ENCODE measurements around the gene HHAT.
"Not testable (repeated sequence)": the region's sequence is repeated elsewhere in the genome, so short reads cannot be mapped to it uniquely, and the experiment has no call there.

HHAT gene

DNA sequence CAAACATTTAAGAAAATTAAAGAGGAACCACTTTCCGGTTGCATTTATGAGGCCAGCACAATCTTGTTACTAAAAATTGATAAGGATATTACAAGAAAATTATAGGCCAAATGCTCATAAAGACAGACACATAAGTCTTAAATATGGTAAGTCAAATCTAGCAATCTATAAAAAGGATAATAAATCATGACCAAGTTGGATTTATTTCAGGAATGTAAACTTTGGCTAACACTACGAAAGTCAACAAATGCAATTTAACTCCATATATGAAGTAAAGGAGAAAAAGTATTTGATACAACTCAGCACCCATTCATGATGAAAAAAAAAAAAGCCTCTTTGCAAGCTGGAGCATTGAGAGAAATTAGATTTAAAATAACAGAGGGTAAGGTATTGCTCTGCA lies 6.3 kb downstream of the HHAT start:
- Histone ChIP-seq H3K4me3 (ENCODE audit: extremely low read depth, insufficient read depth, low read length, poor library complexity, severe bottlenecking) (no peak overlapping the region), H3K36me3 (ENCODE audit: control insufficient read depth, insufficient read depth, low read length) (no peaks in the 10 kb centered on the region), H3K27ac (ENCODE audit: low read depth, low read length, severe bottlenecking) (no peak overlapping the region), H3K4me1 (ENCODE audit: control insufficient read depth, insufficient read depth, low read length, poor library complexity, severe bottlenecking) (no peaks in the 10 kb centered on the region), H3K9me3 (ENCODE audit: control insufficient read depth, low read length) (no peaks in the 10 kb centered on the region)
- no CpG with 5 or more reads among the region's 2 CpGs for WGBS, 2 experiments (ENCODE audit: insufficient coverage in 2 of 2)

DNA sequence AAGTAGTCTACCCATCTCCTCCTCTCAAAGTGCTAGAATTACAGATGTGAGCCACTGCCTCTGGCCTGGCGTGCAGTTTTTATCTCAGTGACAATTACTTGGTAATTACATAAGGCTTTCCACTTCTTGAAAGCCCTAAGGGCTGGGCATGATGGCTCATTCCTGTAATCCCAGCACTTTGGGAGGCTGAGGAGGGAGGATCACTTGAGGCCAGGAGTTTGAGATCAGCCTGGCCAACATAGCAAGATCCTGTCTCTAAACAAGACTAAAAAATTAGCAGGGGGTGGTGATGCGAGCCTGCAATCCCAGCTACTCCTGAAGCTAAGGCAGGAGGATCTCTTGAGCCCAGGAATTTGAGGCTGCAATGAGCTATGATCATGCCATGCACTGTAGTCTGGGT lies 7.7 kb downstream of the HHAT start:
- H3K9me3 ChIP-seq (ENCODE audit: control insufficient read depth, low read length), result no peaks in the 10 kb centered on the region
- H3K27ac ChIP-seq (ENCODE audit: low read depth, low read length, severe bottlenecking), result no peak overlapping the region
- no peaks in the 10 kb centered on the region for H3K36me3 ChIP-seq (ENCODE audit: control insufficient read depth, insufficient read depth, low read length)
- no peaks in the 10 kb centered on the region for H3K4me1 ChIP-seq (ENCODE audit: control insufficient read depth, insufficient read depth, low read length, poor library complexity, severe bottlenecking)
- WGBS, 2 experiments (ENCODE audit: insufficient coverage in 2 of 2), result 85 to 86% methylated on average over 2 of the region's 2 CpGs
- no peak overlapping the region for H3K4me3 ChIP-seq (ENCODE audit: extremely low read depth, insufficient read depth, low read length, poor library complexity, severe bottlenecking)

DNA sequence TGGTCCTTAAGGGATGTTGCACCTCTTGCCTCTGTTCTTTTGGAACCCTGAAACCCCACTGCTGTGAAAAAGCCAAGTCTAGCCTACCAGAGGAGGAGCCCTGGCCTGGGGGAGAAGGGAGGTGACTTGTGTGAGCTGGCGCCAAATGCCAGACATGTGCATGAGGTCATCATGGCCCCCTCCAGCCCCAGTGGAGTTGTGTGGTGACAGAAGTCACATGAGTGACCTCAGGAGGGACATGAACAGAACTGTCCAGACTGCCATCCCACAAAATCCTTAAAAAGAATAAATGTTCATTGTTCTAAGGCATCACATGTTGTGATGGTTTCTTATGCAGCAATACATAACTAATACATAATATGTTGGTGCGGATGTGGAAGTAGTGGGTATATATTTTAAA lies 10.8 kb downstream of the HHAT start:
- H3K9me3 ChIP-seq (ENCODE audit: control insufficient read depth, low read length), result no peaks in the 10 kb centered on the region
- H3K4me3 ChIP-seq (ENCODE audit: extremely low read depth, insufficient read depth, low read length, poor library complexity, severe bottlenecking), result no peak overlapping the region
- no peaks in the 10 kb centered on the region for H3K36me3 ChIP-seq (ENCODE audit: control insufficient read depth, insufficient read depth, low read length)
- WGBS, 2 experiments (ENCODE audit: insufficient coverage in 2 of 2), result 75% methylated on average over 1 of the region's 2 CpGs; no CpG with 5 or more reads in 1 of the 2 experiments
- H3K4me1 ChIP-seq (ENCODE audit: control insufficient read depth, insufficient read depth, low read length, poor library complexity, severe bottlenecking), result no peaks in the 10 kb centered on the region
- H3K27ac ChIP-seq (ENCODE audit: low read depth, low read length, severe bottlenecking), result no peak overlapping the region

DNA sequence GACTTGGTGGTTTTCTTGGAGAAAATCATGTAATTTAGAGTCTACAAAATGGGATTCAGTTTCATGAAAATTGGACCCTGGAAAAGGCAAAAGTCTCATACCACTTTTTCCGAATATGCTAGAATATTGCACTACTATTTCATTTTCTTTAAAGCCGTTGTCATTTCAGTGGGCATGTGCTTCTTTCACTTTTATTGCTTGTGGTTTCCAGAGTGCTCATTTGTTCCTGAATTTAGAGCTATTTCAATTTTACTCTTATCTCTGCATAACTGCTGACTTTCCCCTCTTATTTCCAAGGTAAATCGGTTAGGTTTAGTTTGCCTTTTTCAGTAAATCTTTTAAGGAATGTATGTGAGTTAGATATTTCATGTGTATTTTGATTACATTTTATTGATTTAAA lies 11.6 kb downstream of the HHAT start:
- Histone ChIP-seq H3K4me1 (ENCODE audit: control insufficient read depth, insufficient read depth, low read length, poor library complexity, severe bottlenecking) (no peaks in the 10 kb centered on the region), H3K9me3 (ENCODE audit: control insufficient read depth, low read length) (no peaks in the 10 kb centered on the region), H3K36me3 (ENCODE audit: control insufficient read depth, insufficient read depth, low read length) (no peaks in the 10 kb centered on the region), H3K27ac (ENCODE audit: low read depth, low read length, severe bottlenecking) (no peak overlapping the region), H3K4me3 (ENCODE audit: extremely low read depth, insufficient read depth, low read length, poor library complexity, severe bottlenecking) (no peak overlapping the region)
- 100% methylated on average over 1 of the region's 3 CpGs; no CpG with 5 or more reads in 1 of the 2 experiments for WGBS, 2 experiments (ENCODE audit: insufficient coverage in 2 of 2)

DNA sequence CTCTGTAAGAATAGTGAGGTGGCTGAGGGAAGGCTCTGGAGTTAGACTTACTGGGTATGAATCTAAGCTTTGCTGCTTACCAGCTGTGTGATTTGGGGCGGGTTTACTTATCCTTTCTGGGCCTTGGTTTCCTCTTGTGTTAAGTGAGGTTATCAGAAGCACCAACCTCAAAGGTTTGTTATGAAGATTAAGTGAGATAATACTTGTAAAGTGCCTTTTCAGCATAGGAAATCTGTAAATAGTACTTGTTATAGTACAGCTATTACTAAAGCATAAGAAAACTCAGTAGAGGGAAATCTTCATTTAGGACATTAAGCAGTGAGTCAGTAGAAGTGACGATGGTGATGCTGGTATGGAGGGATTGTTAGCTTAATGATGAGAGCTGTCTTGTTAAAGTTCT lies 12.1 kb downstream of the HHAT start:
- Histone ChIP-seq H3K9me3 (ENCODE audit: control insufficient read depth, low read length) (no peaks in the 10 kb centered on the region), H3K36me3 (ENCODE audit: control insufficient read depth, insufficient read depth, low read length) (no peaks in the 10 kb centered on the region), H3K27ac (ENCODE audit: low read depth, low read length, severe bottlenecking) (no peak overlapping the region), H3K4me3 (ENCODE audit: extremely low read depth, insufficient read depth, low read length, poor library complexity, severe bottlenecking) (no peak overlapping the region), H3K4me1 (ENCODE audit: control insufficient read depth, insufficient read depth, low read length, poor library complexity, severe bottlenecking) (no peaks in the 10 kb centered on the region)
- WGBS, 2 experiments (ENCODE audit: insufficient coverage in 2 of 2), result 100% methylated on average over 1 to 2 of the region's 2 CpGs

DNA sequence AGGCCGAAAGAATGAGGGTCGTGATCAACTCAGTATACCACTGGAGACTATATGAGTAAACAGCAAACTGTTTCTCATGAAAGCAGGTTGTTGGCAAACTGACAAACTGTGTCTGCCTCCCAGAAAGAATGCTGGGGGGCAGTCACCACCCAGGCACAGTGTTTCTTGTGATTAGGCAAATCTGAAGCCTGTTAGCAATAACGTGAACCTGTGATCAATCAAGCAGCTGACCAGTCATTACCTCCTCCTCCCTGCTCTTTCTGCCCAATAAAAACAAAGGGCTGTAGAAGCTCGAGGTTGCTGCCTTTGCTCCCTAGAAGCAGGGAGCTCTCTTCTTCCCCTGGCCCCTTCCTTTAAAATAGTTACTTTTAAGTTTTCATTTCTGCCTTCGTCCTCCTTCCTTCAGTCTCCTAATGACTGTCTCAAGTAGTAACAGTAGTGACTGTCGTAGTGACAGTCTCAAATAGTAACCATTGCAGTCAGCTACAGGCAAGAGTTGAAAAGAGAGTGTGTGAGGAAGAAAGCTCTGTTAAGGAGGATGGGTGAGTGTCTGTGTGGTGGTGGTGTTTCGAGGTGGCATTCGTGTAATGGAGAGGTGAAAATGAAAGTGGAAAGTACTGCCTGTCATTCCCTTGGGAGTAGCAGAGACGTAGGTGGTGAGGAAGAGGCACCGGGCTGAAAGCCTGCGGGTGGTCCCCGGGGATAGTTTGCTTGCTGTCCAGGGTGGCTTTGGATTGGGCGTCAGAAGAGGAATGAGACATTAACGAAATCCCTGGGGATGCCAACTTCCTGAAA lies 14.5 kb downstream of the HHAT start:
- H3K27ac ChIP-seq (ENCODE audit: low read depth, low read length, severe bottlenecking), result no peak overlapping the region
- no peaks in the 10 kb centered on the region for H3K4me1 ChIP-seq (ENCODE audit: control insufficient read depth, insufficient read depth, low read length, poor library complexity, severe bottlenecking)

DNA sequence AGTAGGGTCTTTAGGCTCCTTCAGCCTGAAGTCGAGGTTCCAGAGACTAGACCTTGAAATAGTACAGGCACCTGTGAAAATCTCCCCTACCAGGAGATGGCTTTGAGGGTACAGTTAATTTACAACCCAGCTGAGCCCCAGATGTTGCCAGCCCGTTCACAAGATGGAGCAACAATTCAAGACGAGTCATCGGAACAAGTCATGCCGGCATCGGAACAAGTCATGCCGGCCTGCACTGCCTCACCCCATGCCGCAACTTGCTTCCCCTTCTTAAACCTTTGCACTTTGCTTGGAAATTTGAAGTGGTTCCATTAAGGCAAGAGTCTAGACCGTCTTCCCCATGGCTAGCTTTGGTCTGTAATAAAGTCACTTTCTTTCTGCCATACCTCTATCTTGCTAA lies 16.0 kb downstream of the HHAT start:
- no peaks in the 10 kb centered on the region for H3K4me1 ChIP-seq (ENCODE audit: control insufficient read depth, insufficient read depth, low read length, poor library complexity, severe bottlenecking)
- H3K9me3 ChIP-seq (ENCODE audit: control insufficient read depth, low read length), result no peaks in the 10 kb centered on the region
- H3K4me3 ChIP-seq (ENCODE audit: extremely low read depth, insufficient read depth, low read length, poor library complexity, severe bottlenecking), result no peak overlapping the region
- no peak overlapping the region for H3K27ac ChIP-seq (ENCODE audit: low read depth, low read length, severe bottlenecking)
- H3K36me3 ChIP-seq (ENCODE audit: control insufficient read depth, insufficient read depth, low read length), result no peaks in the 10 kb centered on the region
- WGBS, 2 experiments (ENCODE audit: insufficient coverage in 2 of 2), result 83 to 97% methylated on average over 5 to 7 of the region's 9 CpGs

More for the DNA sequence above, 14.5 kb downstream of the HHAT start:
- Histone ChIP-seq H3K36me3 (ENCODE audit: control insufficient read depth, insufficient read depth, low read length) (no peaks in the 10 kb centered on the region), H3K9me3 (ENCODE audit: control insufficient read depth, low read length) (no peaks in the 10 kb centered on the region), H3K4me3 (ENCODE audit: extremely low read depth, insufficient read depth, low read length, poor library complexity, severe bottlenecking) (no peak overlapping the region)
- WGBS, 2 experiments (ENCODE audit: insufficient coverage in 2 of 2), result 77 to 81% methylated on average over 10 to 13 of the region's 14 CpGs

DNA sequence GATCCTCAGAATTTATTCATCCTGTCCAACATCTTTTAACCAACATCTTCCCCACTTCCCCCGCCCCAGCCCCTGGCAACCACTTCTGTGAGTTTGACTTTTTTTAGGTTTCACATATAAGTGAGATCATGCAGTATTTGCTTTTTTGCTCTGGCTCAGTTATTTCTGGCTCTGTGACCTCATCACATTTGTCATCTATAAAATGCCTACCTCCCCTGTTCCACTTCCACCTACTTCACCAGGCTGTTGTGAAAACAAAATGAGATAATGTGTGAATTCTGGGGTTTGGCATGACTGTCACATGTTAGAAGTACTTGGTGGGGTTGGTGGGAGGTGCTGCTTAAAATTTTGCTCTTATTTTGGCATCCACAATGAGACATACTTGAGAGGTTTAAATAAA lies 18.4 kb downstream of the HHAT start:
- Histone ChIP-seq H3K4me1 (ENCODE audit: control insufficient read depth, insufficient read depth, low read length, poor library complexity, severe bottlenecking) (no peaks in the 10 kb centered on the region), H3K27ac (ENCODE audit: low read depth, low read length, severe bottlenecking) (no peak overlapping the region), H3K4me3 (ENCODE audit: extremely low read depth, insufficient read depth, low read length, poor library complexity, severe bottlenecking) (no peak overlapping the region), H3K36me3 (ENCODE audit: control insufficient read depth, insufficient read depth, low read length) (no peaks in the 10 kb centered on the region), H3K9me3 (ENCODE audit: control insufficient read depth, low read length) (no peaks in the 10 kb centered on the region)
- WGBS, 2 experiments (ENCODE audit: insufficient coverage in 2 of 2), result no CpG with 5 or more reads among the region's 1 CpG

DNA sequence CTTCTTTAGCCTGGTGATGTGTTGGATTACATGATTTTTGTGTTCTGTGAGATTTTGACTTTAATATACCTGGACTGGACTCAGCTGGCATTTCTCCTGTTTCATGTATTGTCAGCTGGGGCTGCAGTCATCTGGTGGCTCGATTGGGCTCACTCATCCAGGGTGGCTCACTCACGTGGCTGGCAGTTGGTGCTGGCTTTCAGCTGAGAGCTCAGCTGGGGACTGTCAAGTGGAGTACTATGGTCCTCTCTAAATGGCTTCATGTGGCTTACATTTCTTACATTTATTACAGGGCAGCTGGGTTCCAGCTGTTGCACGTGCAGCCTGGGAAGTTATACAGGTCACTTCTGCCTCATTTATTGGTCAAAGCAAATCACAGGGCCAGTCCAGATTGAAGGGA lies 22.8 kb downstream of the HHAT start:
- no peaks in the 10 kb centered on the region for H3K4me1 ChIP-seq (ENCODE audit: control insufficient read depth, insufficient read depth, low read length, poor library complexity, severe bottlenecking)
- no peaks in the 10 kb centered on the region for H3K36me3 ChIP-seq (ENCODE audit: control insufficient read depth, insufficient read depth, low read length)
- H3K4me3 ChIP-seq (ENCODE audit: extremely low read depth, insufficient read depth, low read length, poor library complexity, severe bottlenecking), result no peak overlapping the region
- no peak overlapping the region for H3K27ac ChIP-seq (ENCODE audit: low read depth, low read length, severe bottlenecking)
- H3K9me3 ChIP-seq (ENCODE audit: control insufficient read depth, low read length), result no peaks in the 10 kb centered on the region
- WGBS, 2 experiments (ENCODE audit: insufficient coverage in 2 of 2), result 82 to 87% methylated on average over 3 of the region's 3 CpGs

DNA sequence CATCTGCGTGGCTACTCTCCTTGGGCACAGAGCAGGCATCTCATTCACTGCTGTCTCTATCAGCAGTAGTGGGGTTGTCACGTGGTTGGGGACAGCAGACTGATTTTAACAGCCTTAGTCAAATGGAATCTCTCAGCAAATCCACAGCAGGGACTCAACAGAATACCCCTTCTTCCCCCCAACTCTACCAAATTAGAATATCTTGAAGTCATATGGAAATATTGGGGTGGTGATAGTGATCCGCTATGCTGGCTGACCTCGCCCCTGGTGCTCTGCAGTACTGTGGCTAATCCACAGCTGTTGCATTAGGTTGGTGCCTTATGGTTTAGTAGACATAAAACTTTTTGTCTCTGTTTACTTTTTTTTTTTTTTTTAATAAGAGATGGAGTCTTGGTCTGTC lies 23.9 kb downstream of the HHAT start:
- H3K36me3 ChIP-seq (ENCODE audit: control insufficient read depth, insufficient read depth, low read length), result no peaks in the 10 kb centered on the region
- no peaks in the 10 kb centered on the region for H3K9me3 ChIP-seq (ENCODE audit: control insufficient read depth, low read length)
- H3K27ac ChIP-seq (ENCODE audit: low read depth, low read length, severe bottlenecking), result no peak overlapping the region
- no peak overlapping the region for H3K4me3 ChIP-seq (ENCODE audit: extremely low read depth, insufficient read depth, low read length, poor library complexity, severe bottlenecking)
- H3K4me1 ChIP-seq (ENCODE audit: control insufficient read depth, insufficient read depth, low read length, poor library complexity, severe bottlenecking), result no peaks in the 10 kb centered on the region
- 67 to 88% methylated on average over 1 to 4 of the region's 4 CpGs for WGBS, 2 experiments (ENCODE audit: insufficient coverage in 2 of 2)

DNA sequence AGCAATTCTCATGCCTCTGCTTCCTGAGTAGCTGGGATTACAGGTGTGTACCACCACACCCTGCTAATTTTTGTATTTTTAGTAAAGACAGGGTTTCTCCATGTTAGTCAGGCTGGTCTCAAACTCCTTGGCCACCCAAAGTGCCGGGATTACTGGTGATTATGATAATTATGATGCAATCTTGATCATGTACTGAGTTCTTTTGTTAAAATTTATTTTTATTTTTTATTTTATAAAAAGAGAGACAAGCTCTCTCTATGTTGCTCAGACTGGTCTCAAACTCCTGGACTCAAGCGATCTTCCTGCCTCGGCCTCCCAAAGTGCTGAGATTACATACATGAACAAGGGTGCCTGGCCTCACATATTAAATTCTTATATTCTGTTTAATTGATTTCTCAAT lies 25.6 kb downstream of the HHAT start:
- H3K4me1 ChIP-seq (ENCODE audit: control insufficient read depth, insufficient read depth, low read length, poor library complexity, severe bottlenecking); H3K9me3 ChIP-seq (ENCODE audit: control insufficient read depth, low read length); H3K36me3 ChIP-seq (ENCODE audit: control insufficient read depth, insufficient read depth, low read length); H3K4me3 ChIP-seq (ENCODE audit: extremely low read depth, insufficient read depth, low read length, poor library complexity, severe bottlenecking); H3K27ac ChIP-seq (ENCODE audit: low read depth, low read length, severe bottlenecking): not testable (repeated sequence)
- WGBS, 2 experiments (ENCODE audit: insufficient coverage in 2 of 2), result no CpG with 5 or more reads among the region's 3 CpGs
